Muscle of leg (tissue), 11 donors: Measurements from ENCODE around the gene RAD51B. TPM values are rescaled to one million over a fixed set of nuclear protein-coding genes. Genes with fewer than 3 reads are reported as not detected.
"Not testable (repeated sequence)": the region's sequence is repeated elsewhere in the genome, so short reads cannot be mapped to it uniquely, and the experiment has no call there.

Experiments
- DNase-seq: peaks from one replicate; pipeline ENCODE4 v3.0.0; 2013
- H3K27ac ChIP-seq: one replicate; pipeline ENCODE4 v1.5.1; 2013; ENCODE audit warnings: mild to moderate bottlenecking, low read length, control low read depth
- H3K27me3 ChIP-seq: one replicate; pipeline ENCODE4 v1.6.1; 2013; ENCODE audit warnings: low read length; ENCODE audit not compliant: control insufficient read depth, insufficient read depth
- H3K36me3 ChIP-seq: one replicate; pipeline ENCODE4 v1.6.1; 2013; ENCODE audit warnings: low read length; ENCODE audit not compliant: control insufficient read depth, insufficient read depth
- H3K4me1 ChIP-seq: one replicate; pipeline ENCODE4 v1.6.1; 2013; ENCODE audit warnings: low read length; ENCODE audit not compliant: control insufficient read depth, insufficient read depth
- H3K4me3 ChIP-seq: one replicate; pipeline ENCODE4 v1.5.1; 2013; ENCODE audit warnings: low read length, control low read depth
- H3K9me3 ChIP-seq: replicated peaks from 2 replicates; pipeline ENCODE4 v1.6.1; 2013; ENCODE audit warnings: low read depth, low read length; ENCODE audit not compliant: control insufficient read depth
- WGBS: methylation state at CpG from one replicate; pipeline ENCODE4 v1.1.5; 2013; ENCODE audit warnings: missing lambda C conversion rate; ENCODE audit not compliant: insufficient coverage; 5-methylcytosine and 5-hydroxymethylcytosine counted together
- polyA plus RNA-seq, 8 donors: library from polyadenylated mRNA; unstranded; fragments of 120-200 nt; gene quantifications; one replicate each; pipeline versions ENCODE4 v1.2.1 to v1.2.3, GENCODE V29; 2013; ENCODE audit warnings: inconsistent platforms in 1 of 8, low replicate concordance in 1 of 8; ENCODE audit not compliant: insufficient read length in 8 of 8, insufficient read depth in 1 of 8
- total RNA-seq: library from RNA; stranded (reverse); fragments of 120-200 nt; gene quantifications from one replicate; pipeline ENCODE4 v1.2.4, GENCODE V29; 2013

RAD51B gene
- total and polyA plus RNA-seq, 9 donors, result 6.0 to 16.5 (median 7.2) TPM

DNA sequence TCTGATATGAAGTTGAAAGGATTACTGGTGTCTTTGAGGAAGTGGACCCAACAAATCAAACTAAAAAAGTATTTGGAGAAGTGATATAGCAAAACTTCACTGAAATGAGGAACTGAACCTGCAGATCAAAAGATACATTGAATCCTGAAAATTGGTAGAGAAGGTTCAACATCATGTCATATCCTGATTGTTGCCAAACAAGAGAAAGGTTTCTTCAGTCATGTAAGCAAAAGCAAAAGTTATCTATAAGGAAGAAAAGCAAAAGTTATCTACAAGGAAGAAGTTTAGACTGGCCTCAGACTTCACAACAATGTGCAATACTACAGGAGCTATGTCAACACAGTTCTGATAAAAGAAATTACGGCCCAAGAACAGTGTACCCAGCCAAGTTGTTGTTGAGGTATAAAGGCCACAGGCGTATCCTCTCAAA, 142.7 kb downstream of the RAD51B start:
- Histone ChIP-seq H3K4me3 (no peak overlapping the region), H3K27me3 (no peaks in the 10 kb centered on the region), H3K36me3 (no peaks in the 10 kb centered on the region), H3K4me1 (no peaks in the 10 kb centered on the region), H3K9me3 (no peaks in the 10 kb centered on the region), H3K27ac (no peak overlapping the region)
- no CpG with 5 or more reads among the region's 2 CpGs for WGBS
- DNase-seq, result no peak

DNA sequence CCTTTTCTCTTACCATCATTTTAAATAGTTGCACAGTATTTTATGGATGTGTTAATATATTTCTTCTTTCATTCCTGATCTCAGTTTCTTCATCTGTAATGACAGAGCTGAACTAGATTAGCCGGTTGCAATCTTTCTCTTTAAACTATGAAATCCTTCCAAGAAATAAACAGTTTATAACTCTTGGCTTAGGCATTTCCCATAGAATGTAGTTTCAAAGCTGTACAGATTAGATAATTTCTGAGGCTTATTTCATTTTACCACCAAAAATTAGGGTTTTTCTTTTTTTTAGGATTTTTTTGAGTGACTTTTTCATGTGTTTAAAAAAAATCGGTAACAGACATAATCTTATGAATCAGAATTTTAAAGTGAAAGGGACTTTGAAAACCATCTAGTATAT, 144.0 kb downstream of the RAD51B start:
- no CpG with 5 or more reads among the region's 2 CpGs for WGBS
- Histone ChIP-seq H3K27me3 (no peaks in the 10 kb centered on the region), H3K27ac (no peak overlapping the region), H3K36me3 (no peaks in the 10 kb centered on the region), H3K9me3 (no peaks in the 10 kb centered on the region), H3K4me3 (no peak overlapping the region), H3K4me1 (no peaks in the 10 kb centered on the region)
- DNase-seq, result no peak

DNA sequence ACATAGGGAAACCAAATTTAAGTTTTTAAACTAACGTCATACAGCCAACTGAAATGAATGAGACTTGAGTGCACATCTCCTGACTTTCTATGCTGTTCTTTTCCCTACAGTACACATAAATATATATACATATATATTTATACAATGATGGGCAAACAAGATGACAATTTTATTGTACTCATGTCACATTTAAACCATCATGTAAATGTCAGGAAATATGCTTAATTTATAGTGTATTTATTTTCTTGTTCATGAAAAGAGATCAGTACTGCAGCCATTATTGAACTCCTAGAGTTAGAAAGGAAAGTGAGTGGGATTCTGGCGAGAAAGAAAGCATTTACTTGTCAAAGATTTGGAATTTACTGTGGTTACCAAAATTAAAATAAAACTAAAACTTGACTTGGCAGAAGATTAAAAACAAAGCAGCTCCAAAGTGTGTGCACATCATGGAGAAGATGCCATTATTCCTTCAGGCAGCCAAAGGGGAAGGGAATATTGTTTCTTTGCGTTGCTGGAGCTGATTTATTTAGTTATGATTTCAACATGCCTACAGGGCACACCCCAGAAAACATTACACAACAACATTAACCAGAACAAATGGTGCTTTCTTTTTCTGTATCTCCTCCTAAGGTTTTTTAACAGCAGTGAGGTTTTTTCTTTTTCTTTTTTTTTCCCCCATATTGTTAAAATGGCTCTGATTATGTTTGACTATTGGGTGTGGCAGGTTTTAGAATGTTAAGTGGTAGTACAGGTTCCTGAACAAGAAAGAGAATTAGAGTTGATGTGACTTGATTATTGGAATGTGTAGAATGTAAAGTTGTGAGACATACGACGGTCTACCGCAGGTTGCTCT, 144.6 kb downstream of the RAD51B start:
- no CpG with 5 or more reads among the region's 6 CpGs for WGBS
- Histone ChIP-seq H3K36me3 (no peaks in the 10 kb centered on the region), H3K9me3 (no peaks in the 10 kb centered on the region), H3K27me3 (no peaks in the 10 kb centered on the region), H3K27ac (no peak overlapping the region), H3K4me3 (no peak overlapping the region), H3K4me1 (no peaks in the 10 kb centered on the region)
- peak; percentile 71 for DNase-seq

DNA sequence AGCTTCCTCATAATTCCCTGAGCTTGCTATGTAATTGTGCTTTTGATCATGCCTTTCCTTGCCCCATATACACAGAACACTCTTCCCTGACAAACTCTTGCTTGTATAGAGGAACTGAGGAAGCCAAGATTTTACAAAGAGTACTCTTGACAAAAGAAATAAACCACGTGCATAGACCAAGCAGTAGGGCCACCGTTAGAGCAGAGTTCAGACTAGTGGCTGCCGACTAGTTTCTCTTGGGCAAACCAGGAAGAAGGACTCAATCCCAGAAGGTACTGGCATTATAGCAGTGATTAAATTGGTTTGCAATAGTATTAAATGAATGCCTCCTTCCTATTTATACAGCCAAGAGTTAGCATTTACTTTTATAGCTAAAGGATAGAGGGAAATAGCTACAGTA, 146.1 kb downstream of the RAD51B start:
- no peak for DNase-seq
- H3K27me3 ChIP-seq, result no peaks in the 10 kb centered on the region

DNA sequence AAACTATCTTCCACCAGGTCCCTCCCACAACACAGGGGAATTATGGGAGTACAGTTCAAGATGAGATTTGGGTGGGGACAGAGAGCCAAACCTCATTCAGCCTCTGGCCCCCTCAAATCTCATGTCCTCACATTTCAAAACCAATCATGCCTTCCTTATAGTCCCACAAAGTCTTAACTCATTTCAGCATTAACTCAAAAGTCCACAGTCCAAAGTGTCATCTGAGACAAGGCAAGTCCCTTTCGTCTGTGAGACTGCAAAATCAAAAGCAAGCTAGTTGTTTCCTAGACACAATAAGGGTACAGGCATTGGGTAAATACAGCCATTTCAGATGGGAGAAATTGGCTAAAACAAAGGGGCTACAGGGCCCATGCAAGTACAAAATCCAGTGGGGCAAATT, 147.6 kb downstream of the RAD51B start:
- DNase-seq, result no peak
- Histone ChIP-seq H3K4me1 (no peaks in the 10 kb centered on the region), H3K9me3 (no peaks in the 10 kb centered on the region), H3K4me3 (no peak overlapping the region), H3K27me3 (no peaks in the 10 kb centered on the region), H3K27ac (no peak overlapping the region), H3K36me3 (no peaks in the 10 kb centered on the region)
- WGBS, result no CpG with 5 or more reads among the region's 1 CpG

More for the DNA sequence above, 146.1 kb downstream of the RAD51B start:
- no peak overlapping the region for H3K27ac ChIP-seq
- no peaks in the 10 kb centered on the region for H3K36me3 ChIP-seq
- WGBS, result 100% methylated on average over 1 of the region's 3 CpGs
- no peak overlapping the region for H3K4me3 ChIP-seq
- no peaks in the 10 kb centered on the region for H3K4me1 ChIP-seq
- H3K9me3 ChIP-seq, result no peaks in the 10 kb centered on the region

DNA sequence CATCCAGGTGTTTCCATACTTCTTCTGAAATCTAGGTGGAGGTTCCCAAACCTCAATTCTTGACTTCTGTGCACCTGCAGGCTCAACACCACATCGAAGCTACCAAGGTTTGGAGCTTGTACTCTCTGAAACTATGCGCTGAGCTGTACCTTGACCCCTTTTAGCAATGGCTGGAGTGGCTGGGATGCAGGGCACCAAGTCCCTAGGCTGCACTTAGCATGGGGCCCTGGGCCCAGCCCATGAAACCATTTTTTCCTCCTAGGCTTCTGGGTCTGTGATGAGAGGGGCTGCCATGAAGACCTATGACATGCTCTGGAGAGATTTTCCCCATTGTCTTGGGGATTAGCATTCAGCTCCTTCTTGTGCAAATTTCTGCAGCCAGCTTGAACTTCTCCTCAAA, 148.4 kb downstream of the RAD51B start:
- H3K36me3 ChIP-seq, DNase-seq, H3K9me3 ChIP-seq, H3K27ac ChIP-seq, H3K4me1 ChIP-seq, H3K27me3 ChIP-seq, H3K4me3 ChIP-seq: not testable (repeated sequence)
- WGBS, result 100% methylated on average over 2 of the region's 2 CpGs

DNA sequence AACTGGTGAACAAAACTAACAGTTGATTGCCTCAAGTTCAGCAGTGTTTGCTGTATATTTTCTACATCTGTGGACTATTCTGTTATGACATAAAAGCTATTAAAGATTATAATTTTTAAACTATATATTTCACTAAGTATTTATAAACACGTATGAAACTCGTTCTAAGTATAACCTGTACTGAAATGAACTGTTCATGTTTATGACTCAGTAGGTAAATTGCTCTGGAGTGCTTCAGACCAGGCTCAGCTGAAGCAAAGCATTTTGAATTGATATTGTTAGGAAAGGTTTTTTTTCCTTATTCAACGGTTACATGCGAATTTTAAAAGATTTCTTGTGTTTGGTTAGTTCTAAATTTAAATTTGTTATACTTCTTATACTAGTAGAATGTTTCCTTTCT, 151.3 kb downstream of the RAD51B start:
- Histone ChIP-seq H3K4me3 (no peak overlapping the region), H3K36me3 (no peaks in the 10 kb centered on the region), H3K9me3 (no peaks in the 10 kb centered on the region), H3K4me1 (no peaks in the 10 kb centered on the region), H3K27me3 (no peaks in the 10 kb centered on the region), H3K27ac (no peak overlapping the region)
- WGBS, result no CpG with 5 or more reads among the region's 4 CpGs
- no peak for DNase-seq

DNA sequence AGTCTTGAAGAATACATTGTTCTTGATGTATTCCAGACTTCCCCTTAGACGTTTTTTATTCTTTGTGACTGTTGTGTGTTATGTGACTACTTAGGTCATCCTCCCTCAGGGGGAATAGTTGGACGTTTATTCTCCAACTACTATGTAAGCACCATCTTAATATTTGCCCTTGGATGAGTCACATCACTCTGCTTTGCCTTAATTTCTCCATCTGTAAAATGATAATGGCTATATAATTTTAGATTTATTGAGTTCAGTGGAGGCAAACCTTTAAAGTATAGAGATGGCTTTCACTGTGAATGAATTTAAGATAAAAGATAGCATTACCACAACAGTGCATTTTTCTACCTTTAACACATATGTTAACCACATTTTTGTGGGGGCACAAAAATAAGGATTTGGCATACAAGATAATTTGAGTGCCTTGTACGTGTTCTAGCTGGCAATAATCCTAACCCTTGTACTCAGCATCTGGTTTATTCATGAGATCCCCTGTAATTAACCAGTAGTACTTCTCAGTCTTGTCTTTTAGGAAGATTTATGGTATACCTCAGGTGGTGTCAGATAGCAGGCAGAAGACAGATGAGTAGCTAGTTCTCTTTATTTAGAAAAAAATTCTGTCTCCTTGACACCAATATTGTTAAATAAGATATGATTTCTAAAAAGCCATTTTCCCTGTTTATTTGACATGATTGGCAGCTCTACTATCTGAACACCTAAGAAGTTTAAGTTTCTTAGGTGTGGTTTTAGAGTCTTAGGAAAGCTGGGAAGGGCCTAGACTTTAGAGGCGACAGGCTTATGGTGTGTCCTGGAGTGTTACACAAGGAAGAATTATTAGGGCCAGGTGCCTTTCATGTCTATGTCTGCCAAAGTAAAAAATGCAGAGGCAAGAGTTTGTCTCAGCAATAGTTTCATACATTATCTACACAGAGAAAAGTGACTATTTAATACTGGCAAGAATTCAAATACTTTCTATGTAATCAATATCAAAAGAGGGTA, 152.3 kb downstream of the RAD51B start:
- Histone ChIP-seq H3K27me3 (no peaks in the 10 kb centered on the region), H3K9me3 (no peaks in the 10 kb centered on the region), H3K4me1 (no peaks in the 10 kb centered on the region), H3K4me3 (no peak overlapping the region), H3K36me3 (no peaks in the 10 kb centered on the region), H3K27ac (no peak overlapping the region)
- DNase-seq, result peak; percentile 67
- no CpG with 5 or more reads among the region's 4 CpGs for WGBS

DNA sequence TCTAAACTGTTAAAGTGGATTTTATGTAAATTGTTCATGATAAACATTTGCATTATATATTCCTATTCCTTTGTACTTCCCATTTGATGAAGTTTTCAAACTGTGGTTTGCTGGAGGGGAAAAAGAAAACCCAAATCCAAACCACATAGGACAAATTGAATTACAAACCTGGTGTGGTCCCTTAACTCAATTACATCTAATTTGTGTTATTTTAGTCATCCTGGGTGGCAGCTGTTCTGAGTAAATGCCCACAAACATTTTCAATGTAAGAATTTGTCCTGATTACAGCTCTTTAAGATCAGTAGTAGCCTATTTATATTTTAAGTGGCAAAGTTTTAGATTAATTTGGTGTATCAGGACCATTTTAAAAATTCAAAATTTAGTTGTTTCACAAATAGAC, 153.9 kb downstream of the RAD51B start:
- Histone ChIP-seq H3K36me3 (no peaks in the 10 kb centered on the region), H3K27me3 (no peaks in the 10 kb centered on the region), H3K4me1 (no peaks in the 10 kb centered on the region), H3K4me3 (no peak overlapping the region), H3K27ac (no peak overlapping the region), H3K9me3 (no peaks in the 10 kb centered on the region)
- DNase-seq, result no peak

DNA sequence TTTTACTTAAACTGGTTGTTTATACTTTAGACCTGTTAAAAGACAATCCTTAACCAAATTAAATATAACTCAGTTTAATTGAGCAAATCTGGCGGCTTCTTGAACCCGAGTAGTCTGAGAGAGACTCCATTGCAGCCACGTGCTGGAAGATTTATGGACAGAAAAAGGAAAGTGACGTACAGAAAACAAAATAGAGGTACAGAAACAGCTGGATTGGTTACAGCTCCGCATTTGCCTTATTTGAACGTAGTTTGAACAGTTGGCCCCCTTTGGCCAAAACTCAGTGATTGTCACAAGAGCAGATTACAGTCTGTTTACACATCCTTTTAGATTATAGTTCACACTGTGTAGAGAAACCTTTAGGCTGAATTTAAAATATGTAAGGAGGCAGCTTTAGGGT, 155.9 kb downstream of the RAD51B start:
- H3K36me3 ChIP-seq, result no peaks in the 10 kb centered on the region
- 75% methylated on average over 3 of the region's 6 CpGs for WGBS

More for the DNA sequence above, 155.9 kb downstream of the RAD51B start:
- Histone ChIP-seq H3K27me3 (no peaks in the 10 kb centered on the region), H3K4me3 (no peak overlapping the region), H3K4me1 (no peaks in the 10 kb centered on the region), H3K27ac (no peak overlapping the region), H3K9me3 (no peaks in the 10 kb centered on the region)
- DNase-seq, result no peak
